Fibroblast of lung (primary cell): Measurements from ENCODE around the gene NPHP4.

Experiments
- EZH2 ChIP-seq: IDR thresholded peaks from 2 replicates; pipeline ENCODE4 v1.5.1; 2012; ENCODE audit warnings: low read length, control low read depth, mild to moderate bottlenecking; ENCODE audit errors: missing control alignments
- TF ChIP-seq, protein P1 (sequence below), 2 donors: IDR thresholded peaks in 1 of 2; conservative IDR thresholded peaks in 1 of 2; 1 replicate in 1 of 2; 2 replicates in 1 of 2; pipeline ENCODE4 v1.5.1; 2011 to 2012; ENCODE audit warnings: low read length in 2 of 2, control low read depth in 1 of 2, inconsistent platforms in 1 of 2, low read depth in 1 of 2, mild to moderate bottlenecking in 1 of 2

DNA sequence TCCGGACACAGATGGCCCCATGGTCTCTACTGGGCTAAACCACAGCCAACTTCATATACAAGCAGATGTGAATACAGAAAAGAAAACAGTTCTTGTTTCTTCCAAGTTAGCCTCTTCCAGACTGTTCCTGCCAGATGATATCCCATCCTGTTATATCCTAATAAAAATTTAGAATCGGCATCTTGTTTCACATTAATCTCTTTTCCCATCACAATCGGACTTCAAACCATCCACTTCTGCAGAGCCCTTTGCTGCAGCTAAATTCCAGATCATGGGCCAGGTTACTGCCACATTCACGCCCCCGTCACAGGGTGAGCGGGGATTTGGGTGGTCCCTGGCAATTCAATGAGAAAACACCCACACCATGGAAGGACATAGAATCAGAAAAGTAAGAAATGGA is 57.2 kb downstream of the NPHP4 start:
- TF ChIP-seq, protein P1, sequence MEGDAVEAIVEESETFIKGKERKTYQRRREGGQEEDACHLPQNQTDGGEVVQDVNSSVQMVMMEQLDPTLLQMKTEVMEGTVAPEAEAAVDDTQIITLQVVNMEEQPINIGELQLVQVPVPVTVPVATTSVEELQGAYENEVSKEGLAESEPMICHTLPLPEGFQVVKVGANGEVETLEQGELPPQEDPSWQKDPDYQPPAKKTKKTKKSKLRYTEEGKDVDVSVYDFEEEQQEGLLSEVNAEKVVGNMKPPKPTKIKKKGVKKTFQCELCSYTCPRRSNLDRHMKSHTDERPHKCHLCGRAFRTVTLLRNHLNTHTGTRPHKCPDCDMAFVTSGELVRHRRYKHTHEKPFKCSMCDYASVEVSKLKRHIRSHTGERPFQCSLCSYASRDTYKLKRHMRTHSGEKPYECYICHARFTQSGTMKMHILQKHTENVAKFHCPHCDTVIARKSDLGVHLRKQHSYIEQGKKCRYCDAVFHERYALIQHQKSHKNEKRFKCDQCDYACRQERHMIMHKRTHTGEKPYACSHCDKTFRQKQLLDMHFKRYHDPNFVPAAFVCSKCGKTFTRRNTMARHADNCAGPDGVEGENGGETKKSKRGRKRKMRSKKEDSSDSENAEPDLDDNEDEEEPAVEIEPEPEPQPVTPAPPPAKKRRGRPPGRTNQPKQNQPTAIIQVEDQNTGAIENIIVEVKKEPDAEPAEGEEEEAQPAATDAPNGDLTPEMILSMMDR (conservative IDR thresholded peaks at IDR 0.05 in 1 of 2, IDR thresholded peaks at IDR 0.05 in 1 of 2; ENCODE audit: low read depth in 1 of 2, low read length in 2 of 2): no peak
- TF ChIP-seq EZH2: no peak
